GM18909 (cell line): ENCODE data around the gene MIA.
"Not testable (repeated sequence)": the region's sequence is repeated elsewhere in the genome, so short reads cannot be mapped to it uniquely, and the experiment has no call there.

Experiments
- ATAC-seq: cut with Tn5 transposase; IDR thresholded peaks from one replicate; pipeline ENCODE4 v1.9.1; 2021; ENCODE audit warnings: mild to moderate bottlenecking; ENCODE audit not compliant: unreplicated experiment, poor library complexity

MIA gene

GRCh38 chr19:40777937-40778705 is 2.8 kb downstream of the MIA start, which contains the start of gene RAB4B:
RAB4B (plus strand) TSS chr19:40778247; CDS start chr19:40778376, 129 bp downstream.
- peak; percentile 67 for ATAC-seq

DNA sequence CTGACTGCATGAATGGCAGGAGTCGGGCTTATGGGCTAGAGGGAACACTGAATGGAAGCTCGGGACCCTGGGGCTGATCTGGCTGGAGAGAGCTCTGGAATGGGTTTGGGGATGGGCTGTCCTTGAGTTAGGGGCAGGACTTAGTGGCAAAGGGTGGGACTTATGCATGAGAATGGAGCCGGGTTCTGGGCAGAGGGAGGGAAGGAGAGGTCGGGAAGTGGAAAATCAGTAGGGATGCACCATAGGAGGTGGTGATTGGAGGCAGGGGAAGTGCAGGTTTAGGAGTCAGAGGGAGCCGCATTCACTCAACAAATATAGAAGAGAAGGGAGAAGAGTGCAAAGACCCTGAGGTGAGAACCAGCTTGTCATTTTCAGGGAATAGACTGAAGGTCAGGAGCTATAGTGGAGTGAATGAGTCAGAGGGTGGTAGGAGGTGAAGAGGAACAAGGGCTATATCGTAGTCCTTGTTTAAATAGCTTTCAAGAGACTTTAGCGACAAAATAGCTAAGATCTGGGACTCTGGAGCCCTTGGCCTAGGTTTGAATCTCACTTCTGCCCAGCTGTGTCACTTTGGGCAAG is 3.5 kb downstream of the MIA start:
- ATAC-seq: no peak

DNA sequence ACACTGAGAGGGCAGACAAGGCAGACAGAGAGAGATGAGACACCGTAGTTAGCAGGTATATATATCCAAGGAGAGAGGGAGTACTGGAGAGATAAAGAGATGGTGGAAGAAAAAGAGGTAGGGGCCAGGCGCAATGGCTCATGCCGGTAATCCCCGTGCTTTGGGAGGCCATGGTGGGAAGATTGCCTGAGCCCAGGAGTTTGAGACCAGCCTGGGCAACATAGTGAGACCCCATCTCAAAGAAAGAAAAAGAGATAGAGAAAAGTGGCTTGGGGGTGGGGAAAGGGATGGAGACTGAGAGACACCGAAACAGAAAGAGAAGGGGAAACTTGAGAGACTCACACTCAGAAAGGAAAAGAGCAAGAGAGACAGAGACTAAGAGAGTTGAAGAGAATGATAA is 5.3 kb downstream of the MIA start:
- no peak for ATAC-seq

GRCh38 chr19:40781140-40781539 is 5.8 kb downstream of the MIA start:
- no peak for ATAC-seq

GRCh38 chr19:40783711-40784110 is 8.4 kb downstream of the MIA start:
- ATAC-seq: no peak

- not testable (repeated sequence) for ATAC-seq
Observed at GRCh38 chr19:40784146-40784545, 8.8 kb downstream of the MIA start.

DNA sequence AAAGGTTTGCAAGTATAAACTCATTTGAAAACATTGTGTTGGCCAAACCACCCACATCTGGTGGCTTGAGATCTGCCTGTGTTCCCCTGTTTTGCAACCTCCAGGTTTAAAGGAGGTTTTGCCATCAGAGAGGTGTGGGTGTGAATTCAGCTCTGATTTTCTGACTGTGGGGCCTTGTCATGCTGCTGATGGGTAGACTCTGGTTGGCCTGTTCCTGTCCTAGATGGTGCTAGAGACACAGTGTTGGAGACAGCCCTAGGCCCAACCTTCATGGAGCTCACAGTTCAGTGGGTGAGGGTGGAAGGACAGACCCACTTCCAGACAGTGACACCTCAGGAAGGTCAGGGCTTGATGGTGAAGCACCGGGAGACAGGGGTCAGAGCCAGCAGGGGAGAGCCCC is 10.2 kb downstream of the MIA start:
- ATAC-seq: no peak

DNA sequence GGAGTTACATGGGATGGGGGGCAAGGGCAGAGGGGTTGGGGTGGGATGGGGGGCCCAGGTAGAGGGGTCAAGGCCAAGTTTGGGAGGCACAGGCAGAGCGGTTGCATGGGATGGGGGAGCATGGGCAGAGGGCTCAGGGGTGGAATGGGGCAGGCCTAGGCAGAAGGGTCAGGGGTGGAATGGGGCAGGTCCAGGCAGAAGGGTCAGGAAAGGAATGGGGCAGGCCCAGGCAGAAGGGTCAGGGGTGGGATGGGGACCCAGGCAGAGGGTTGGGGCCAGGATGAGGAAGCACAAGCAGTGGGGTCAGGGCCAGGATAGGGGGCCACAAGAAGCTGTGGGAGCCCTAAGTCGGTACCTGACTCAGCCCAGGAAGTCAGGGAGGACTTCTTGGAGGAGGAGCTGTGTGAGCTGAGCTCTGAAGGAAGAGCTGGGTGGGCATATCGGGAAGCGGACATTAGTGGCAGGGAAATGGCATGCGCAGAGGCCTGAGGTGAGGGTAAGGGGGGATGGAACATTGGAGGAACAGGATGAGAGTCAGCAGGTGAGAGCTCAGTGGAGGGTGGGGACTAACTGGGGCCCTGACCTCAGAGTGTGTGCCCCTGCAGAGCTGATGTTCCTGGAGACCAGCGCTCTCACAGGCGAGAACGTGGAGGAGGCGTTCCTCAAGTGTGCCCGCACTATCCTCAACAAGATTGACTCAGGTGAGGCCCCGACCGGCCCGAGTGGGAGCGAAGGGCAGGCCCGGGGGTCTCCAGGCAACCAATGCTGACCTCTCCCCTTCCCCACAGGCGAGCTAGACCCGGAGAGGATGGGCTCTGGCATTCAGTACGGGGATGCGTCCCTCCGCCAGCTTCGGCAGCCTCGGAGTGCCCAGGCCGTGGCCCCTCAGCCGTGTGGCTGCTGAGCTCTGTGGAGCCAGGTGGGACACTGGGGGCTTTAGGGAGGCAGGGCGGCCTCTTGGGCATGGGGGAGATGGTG is 11.0 kb downstream of the MIA start:
- ATAC-seq: no peak

- no peak for ATAC-seq
Observed at GRCh38 chr19:40791349-40791748, 16.0 kb downstream of the MIA start.

- no peak for ATAC-seq
Observed at GRCh38 chr19:40791996-40792395, 16.7 kb downstream of the MIA start.

DNA sequence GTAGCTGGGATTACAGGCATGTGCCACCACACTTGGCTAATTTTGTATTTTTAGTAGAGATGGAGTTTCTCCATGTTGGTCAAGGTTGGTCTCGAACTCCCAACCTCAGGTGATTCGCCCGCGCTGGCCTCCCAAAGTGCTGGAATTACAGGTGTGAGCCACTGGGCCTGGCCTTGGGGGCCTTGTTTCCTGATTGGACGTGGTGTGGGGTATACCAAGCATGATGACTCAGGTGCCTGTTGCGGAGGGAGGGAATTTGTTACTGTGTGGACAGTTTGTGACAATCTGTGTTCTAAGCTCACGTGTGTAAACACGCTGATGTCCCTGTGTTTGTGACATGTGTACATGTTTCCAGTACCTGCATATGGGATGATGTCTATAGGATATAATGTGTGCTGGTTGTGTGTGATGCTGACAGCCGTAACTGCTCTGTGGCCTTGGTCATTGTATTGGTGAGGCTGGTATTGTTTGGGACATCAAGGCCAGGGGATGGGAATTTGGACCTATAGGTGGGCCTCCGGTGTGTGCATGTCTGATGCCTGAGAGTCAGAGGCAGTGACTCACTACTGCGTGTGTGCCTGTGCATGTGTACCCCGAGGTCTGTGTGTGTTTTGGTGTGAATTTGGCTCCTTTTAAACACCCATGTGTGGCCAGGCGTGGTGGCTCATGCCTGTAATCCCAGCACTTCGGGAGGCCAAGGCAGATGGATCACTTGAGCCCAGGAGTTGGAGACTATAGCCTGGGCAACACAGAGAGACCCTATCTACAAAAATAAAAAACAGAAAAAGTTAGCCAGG is 22.0 kb downstream of the MIA start:
- ATAC-seq: no peak

- peak; percentile 37 for ATAC-seq
Observed at GRCh38 chr19:40797963-40798682, 22.8 kb downstream of the MIA start.

DNA sequence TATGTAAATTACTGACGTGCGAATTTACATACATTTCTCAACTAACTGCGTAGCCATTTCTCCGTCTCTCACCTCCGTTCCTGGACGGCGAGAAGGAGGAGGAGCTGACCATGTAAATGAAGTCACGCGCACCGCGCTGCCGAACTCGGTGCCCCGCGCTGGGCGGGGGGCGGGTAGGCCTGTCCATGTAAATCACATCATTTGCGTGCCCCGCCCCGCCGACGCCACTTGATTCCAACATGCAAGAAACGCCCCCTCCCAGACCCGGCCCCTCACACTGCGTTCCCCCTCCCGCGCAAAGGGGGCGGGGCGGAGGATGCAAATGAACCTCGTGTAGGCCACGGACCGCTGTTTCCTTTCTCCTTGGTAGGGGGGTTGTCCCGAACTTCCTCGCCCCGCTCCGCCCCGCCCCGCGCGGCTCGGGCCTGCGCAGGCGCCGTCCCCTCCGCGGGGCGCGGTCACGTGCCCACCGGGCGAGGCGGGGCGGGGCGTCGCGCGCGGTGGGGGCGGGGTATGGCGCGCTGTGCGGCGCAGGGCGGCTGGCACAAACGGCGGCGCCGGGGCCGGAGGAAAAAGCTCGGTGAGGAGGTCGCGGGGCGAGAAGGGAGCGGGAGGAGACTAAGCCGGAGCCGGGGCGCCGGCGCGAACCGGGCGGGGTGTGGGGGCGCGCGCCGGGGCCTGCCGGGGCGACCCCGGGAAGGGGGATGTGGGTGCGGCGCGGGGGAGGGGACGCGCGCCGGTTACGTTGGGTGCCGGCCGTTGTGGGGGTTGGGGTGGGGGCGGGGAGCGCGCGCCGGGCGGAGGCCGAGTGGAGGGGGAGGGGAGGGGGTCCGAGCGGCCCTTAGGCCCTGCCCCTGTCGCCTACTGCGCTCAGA is 23.6 kb downstream of the MIA start, which contains the start of gene EGLN2:
EGLN2 (plus strand) TSS at position 509 of the 875 bp plus-strand sequence. CDS start 1,382 bp downstream, outside the sequence.
- ATAC-seq: peak; percentile 79

DNA sequence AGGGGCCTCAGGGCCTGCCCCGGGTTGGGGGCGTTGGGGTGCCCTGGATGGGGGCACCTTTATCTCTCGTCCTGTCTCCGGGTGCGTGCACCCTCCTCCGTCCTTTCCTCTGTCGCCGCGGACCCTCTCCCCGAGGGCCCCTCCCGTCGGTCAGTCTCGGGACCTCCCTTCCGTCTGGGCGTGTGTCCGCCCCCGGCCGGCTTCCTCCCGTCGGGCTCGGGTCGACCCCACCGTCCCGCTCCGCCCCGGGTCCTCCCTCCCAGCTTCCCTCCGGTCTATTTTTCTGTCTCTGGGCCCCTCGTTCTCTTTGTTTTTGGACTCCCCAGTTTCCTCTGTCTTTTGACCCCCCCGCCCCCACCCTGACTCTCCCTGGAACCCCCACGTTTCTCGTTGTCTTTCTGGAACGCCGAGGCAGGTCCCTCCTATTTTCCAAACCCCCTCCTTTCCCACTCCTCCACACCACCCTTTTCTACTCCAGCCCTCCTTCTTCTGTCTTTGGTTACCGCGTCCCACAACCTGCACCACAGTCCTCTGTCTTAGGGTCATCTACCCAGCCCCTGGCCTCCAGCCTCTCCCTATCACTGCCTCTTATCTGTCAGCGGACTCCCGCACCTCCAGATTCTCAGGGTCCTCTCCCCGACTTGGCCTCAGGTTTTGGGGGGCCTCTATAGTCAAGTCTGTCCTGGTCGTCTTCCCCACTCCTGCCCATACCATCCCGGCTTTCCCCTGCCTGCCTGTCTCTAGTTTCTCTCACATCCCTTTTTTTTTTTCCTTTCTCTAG is 24.4 kb downstream of the MIA start:
- ATAC-seq: no peak

DNA sequence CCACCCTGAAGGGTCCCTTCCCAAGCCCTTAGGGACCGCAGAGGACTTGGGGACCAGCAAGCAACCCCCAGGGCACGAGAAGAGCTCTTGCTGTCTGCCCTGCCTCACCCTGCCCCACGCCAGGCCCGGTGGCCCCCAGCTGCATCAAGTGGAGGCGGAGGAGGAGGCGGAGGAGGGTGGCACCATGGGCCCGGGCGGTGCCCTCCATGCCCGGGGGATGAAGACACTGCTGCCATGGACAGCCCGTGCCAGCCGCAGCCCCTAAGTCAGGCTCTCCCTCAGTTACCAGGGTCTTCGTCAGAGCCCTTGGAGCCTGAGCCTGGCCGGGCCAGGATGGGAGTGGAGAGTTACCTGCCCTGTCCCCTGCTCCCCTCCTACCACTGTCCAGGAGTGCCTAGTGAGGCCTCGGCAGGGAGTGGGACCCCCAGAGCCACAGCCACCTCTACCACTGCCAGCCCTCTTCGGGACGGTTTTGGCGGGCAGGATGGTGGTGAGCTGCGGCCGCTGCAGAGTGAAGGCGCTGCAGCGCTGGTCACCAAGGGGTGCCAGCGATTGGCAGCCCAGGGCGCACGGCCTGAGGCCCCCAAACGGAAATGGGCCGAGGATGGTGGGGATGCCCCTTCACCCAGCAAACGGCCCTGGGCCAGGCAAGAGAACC is 25.1 kb downstream of the MIA start:
- no peak for ATAC-seq

- no peak for ATAC-seq
Observed at GRCh38 chr19:40800997-40801377, 25.7 kb downstream of the MIA start.
